NCI-H2196 (cell line): ENCODE data around the gene PATL1.
"Not testable (repeated sequence)": the region's sequence is repeated elsewhere in the genome, so short reads cannot be mapped to it uniquely, and the experiment has no call there.

Experiments used
- DNase-seq: peaks from one replicate; lab custom pipeline; 2025; ENCODE audit not compliant: unreplicated experiment; lab: John Stamatoyannopoulos, UW

Gene PATL1

DNA sequence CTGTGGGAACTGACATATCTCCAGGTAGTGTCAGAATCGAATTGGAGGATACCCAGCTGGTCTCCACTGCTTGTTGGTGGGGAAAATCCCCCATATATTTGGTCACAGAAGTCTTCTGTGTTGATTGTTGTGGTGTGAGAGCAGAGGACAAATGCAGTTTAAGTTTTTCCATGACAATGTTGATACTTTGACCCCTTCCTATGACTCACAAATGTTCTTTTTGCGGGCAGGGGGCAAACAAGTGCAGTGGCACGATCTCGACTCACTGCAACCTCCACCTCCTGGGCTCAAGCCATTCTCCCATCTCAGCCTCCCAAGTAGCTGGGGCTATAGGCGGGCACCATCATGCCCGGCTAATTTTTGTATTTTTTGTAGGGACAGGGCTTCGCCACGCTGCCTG, 7.4 kb upstream of the PATL1 start:
- DNase-seq = no peak

DNA sequence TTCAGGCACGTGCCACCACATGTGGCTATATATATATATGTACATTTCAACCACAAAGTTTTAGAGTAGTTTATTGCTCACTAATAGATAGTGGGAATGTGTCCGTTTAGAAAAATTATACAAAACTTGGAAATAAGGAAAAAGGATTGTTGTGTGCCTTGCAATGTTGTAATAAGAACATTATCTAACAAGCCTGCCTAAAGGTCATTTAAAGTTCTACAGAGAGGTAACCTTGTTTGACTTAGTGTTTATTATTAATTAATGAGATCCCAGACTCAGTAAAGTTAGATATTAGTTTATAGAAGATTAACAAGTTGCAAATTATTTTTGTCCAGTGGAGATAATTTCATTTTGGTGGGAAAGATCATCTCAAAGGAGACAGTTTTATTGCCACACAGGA, 5.5 kb upstream of the PATL1 start:
- DNase-seq = no peak

DNA sequence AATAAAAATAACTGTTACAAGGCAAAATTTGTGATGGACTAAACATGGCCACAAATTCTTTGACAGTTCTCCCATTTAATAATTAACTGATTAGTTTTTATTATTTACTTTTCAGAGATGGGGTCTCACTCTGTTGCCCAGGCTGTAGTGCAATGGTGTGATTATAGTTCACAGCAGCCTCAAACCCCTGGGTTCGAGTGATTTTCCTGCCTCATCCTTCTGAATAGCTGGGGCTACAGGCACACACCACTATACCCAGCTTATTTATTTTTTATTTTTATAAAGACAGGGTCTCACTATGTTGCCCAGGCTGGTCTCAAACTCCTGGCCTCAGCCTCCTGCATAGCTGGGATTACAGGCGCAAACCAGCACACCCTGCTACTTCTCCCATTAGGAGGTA, 4.5 kb upstream of the PATL1 start:
- no peak for DNase-seq

DNA sequence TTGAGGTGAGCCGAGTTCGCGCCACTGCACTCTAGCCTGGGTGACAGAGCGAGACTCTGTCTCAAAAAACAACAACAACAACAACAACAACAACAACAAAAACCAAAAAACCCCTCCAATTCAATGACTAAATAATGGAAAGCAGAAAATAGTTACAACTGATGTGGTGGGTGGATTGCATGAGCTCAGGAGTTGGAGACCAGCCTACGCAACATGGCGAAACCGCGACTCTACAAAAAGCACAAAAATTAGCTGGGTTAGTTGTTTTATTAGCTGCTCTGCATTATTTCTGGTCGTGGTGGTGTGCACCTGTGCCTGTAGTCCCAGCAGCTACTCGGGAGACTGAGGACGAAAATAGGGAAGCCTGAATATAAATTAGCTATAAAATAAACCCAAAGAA, 2.6 kb upstream of the PATL1 start:
- DNase-seq = no peak

DNA sequence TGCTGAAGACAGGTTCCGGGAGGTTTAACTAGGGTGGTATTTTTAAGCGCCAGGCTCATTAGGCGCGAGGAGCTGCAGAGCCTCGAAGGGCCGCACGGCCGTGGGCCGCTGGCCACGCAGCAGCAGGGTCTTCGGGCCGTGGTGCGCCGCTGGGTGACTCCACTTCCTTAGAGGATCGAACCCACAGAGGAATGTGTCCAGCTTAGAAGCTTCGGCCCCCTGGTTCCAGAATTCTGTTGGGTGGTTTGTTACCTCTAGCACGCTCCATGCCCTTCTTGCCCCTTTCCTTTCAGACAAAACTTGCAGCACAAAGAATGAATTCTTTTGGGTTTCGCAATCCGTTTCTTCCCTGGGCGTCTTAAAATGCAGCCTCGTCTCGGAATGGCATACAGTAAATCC, 773 bp upstream of the PATL1 start:
- peak; percentile 24 for DNase-seq

GRCh38 chr11:59668188-59668949, 468 bp downstream of the PATL1 start:
- peak; percentile 43 for DNase-seq

DNA sequence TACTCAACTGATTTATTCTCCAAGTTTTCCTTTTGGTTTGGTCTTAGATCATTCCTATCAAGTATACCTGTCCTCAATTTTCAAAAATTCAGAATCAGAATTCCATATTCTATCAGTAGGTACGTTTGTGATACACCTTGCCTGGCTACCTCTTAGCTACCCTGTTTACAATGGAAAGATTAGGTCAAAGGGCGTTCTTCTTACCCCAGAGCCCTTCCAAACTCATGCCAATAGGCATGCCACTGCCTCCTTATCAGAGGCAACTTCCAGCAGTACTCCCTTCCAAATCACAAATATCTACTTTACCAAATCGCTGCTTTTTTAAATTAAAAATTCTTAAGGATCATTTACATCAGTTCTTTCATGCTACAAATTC, 1.0 kb downstream of the PATL1 start:
- no peak for DNase-seq

GRCh38 chr11:59666969-59667368, 1.9 kb downstream of the PATL1 start:
- DNase-seq = no peak

DNA sequence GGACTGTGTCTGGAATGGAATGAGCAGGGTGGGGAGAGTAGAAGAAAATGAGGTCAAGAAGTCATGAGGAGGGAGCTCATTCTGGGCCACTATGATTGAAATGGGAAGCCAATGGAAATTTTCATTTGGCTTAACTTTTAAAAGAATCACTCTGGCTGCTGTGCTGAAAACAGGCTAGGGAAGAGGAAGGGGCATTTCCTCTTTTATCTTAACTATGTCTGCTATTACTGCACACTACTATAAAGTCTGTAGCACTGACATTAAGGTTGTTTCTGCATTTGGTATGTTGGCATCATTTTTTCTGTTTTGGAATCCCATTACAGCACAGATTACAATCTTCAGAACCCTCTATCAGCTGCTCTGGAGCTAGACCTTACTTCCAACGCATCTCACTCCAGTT, 8.2 kb downstream of the PATL1 start:
- no peak for DNase-seq

GRCh38 chr11:59659981-59660380, 8.9 kb downstream of the PATL1 start:
- no peak for DNase-seq

DNA sequence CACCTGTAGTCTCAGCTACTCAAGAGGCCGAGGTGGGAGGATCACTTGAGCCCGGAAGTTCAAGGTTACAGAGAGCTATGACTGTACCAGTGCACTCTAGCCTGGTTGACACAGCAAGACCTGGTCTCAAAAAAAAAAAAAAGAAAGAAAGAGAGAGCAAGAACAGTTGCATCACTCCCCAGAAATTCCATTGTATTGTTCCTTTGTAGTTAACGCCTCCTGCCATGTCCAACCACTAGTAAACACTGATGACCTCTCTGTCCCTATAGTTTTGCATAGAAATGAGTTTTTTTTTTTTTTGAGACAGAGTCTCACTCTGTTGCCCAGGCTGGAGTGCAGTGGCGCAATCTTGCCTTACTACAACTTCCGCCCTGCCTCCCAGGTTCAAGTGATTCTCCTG, 10.8 kb downstream of the PATL1 start:
- DNase-seq = no peak

GRCh38 chr11:59654893-59655292, 13.9 kb downstream of the PATL1 start:
- no peak for DNase-seq

- no peak for DNase-seq
These were observed 21.4 kb downstream of the PATL1 start for GRCh38 chr11:59647245-59647980.

- DNase-seq = no peak
These were observed 24.3 kb downstream of the PATL1 start for GRCh38 chr11:59644528-59644927.

DNA sequence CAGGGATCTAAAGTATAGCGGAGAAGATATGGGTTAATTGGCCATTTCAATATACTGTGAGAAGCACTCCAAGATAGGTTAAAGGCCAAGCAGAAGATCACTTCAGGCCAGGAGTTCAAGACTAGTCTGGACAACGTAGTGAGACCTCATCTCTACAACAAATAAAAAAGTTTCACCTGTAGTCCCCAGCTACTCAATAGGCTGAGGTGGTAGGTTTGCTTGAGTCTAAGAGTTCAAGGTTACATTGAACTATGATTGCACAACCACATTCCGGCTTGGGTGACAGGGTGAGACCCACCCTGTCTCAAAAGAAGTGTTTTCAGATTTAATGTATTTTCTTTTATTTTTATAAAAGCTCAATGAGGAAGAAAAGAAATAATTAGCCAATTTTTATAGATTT, 25.4 kb downstream of the PATL1 start:
- DNase-seq = no peak

DNA sequence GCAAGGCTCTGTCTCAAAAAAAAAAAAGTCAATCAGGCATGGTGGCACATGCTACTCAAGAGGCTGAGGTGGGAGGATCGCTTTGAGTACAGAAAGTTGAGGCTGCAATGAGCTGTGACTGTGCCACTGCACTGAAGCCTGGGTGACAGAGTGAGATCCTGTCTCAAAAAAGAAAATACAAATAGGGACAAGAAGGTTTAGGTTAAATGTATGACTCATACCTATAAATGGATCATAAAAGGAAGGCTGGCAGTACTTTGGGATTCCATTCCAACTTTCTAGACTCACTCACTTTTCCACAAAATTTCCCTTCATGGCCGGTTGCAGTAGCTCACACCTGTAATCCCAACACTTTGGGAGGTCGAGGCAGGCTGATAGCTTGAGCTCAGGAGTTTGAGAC, 27.7 kb downstream of the PATL1 start:
- no peak for DNase-seq

DNA sequence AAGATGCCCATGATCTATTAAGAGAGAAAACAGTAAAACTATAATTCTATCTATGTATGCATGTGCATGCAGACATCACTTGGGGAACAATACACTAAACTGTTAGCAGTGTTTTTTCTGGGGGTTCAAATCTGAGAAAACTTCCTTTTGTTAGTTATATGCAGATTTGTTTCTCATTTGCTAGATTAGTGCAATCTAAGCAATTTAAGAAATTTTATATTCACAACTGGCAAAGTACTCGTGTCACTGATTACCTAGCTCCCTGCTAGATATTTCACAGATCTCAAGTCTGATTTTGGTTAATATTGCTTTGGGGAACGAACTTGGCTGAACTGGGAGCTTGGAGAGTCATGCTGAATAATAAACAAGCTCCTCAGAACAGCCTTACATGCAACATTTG, 38.3 kb downstream of the PATL1 start:
- DNase-seq = no peak

DNA sequence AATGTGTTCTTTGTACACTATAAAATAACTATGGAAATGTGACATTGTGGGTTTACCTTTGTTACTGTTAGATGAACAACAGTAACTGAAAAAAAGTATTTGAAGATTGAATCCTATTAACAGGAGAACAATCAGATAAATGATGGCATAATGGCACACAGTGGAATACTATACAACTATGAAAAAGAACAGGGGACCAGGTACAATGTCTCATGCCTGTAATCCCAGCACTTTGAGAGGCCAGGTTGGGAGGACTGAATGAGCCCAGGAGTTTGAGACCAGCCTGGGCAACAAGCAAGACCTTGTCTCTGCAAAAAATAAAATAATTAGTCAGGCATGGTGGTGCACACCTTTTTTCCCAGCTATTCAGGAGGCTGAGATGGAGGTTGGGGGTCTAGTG, 38.8 kb downstream of the PATL1 start:
- DNase-seq = no peak

- DNase-seq = not testable (repeated sequence)
These were observed 41.9 kb downstream of the PATL1 start for GRCh38 chr11:59626969-59627368.

DNA sequence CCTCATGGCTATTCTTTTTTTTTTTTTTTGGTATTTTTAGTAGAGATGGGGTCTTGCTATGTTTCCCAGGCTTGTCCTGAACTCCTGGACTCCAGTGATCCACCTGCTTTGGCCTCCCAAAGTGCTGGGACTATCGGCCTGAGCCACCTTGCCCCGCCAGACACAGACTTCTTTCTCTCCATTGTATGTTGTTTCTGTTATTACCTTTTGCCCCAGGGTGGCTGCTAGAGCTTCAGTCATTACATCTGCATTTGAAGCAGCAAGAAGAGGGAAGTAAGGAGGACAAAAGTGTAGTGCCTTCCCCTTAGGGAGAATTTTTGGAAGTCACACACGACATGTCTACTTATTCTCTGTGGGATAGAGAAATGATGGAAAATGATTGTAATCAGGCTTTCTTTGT, 43.1 kb downstream of the PATL1 start:
- DNase-seq = no peak

GRCh38 chr11:59617876-59618275, 51.0 kb downstream of the PATL1 start:
- no peak for DNase-seq

DNA sequence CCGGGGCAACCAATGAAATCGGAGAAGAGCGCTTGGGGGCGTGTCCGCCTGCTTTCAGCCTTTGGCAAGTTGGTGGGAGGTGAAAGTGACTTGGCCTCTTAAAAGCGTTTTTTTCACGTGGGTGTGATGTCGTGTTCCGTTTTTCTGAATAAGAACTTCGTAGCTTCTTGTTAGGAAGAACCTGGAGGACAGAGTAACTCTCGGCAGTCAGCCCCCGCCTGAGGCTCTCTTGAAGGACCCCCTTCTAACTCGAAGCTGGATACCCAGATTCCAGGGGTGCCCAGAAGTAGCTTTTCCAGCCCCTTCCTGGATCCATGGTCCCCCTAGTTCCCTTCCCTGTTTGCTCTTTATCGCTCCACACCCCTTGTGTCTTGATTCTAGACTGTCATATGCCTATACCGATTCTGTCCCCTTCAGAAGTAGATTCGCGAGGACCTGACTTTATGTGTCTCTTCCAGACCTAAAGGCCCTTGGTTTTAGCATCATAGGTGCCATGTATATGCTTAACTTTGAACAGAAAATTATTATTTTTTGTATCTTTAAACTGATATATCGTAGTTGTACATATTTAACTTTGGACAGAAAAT, 52.3 kb downstream of the PATL1 start:
- DNase-seq = no peak
